ENCODE measurements around the gene FBN1. TPM values are rescaled to one million over a fixed set of nuclear protein-coding genes. Genes with fewer than 3 reads are reported as not detected.

FBN1 gene
- total RNA-seq, 1 donor from 2014 or later = 54.0 TPM

GRCh38 chr15:48627260-48627940, 18.1 kb downstream of the FBN1 start:
- TF ChIP-seq, protein P1, sequence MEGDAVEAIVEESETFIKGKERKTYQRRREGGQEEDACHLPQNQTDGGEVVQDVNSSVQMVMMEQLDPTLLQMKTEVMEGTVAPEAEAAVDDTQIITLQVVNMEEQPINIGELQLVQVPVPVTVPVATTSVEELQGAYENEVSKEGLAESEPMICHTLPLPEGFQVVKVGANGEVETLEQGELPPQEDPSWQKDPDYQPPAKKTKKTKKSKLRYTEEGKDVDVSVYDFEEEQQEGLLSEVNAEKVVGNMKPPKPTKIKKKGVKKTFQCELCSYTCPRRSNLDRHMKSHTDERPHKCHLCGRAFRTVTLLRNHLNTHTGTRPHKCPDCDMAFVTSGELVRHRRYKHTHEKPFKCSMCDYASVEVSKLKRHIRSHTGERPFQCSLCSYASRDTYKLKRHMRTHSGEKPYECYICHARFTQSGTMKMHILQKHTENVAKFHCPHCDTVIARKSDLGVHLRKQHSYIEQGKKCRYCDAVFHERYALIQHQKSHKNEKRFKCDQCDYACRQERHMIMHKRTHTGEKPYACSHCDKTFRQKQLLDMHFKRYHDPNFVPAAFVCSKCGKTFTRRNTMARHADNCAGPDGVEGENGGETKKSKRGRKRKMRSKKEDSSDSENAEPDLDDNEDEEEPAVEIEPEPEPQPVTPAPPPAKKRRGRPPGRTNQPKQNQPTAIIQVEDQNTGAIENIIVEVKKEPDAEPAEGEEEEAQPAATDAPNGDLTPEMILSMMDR (IDR thresholded peaks at IDR 0.05; ENCODE audit: unreplicated experiment) = no peak
- H3K4me3 Mint-ChIP-seq (ENCODE audit: unreplicated experiment) = no peak overlapping the region
- H3K27me3 Mint-ChIP-seq (ENCODE audit: unreplicated experiment) = no peaks in the 10 kb centered on the region
- DNase-seq (ENCODE audit: low spot score) = no peak
- no peaks in the 10 kb centered on the region for H3K9me3 Mint-ChIP-seq (ENCODE audit: unreplicated experiment)
- H3K4me1 Mint-ChIP-seq (ENCODE audit: unreplicated experiment) = no peaks in the 10 kb centered on the region
- H3K36me3 Mint-ChIP-seq (ENCODE audit: low read depth, unreplicated experiment) = no peaks in the 10 kb centered on the region
- H3K27ac Mint-ChIP-seq (ENCODE audit: unreplicated experiment) = no peak overlapping the region

DNA sequence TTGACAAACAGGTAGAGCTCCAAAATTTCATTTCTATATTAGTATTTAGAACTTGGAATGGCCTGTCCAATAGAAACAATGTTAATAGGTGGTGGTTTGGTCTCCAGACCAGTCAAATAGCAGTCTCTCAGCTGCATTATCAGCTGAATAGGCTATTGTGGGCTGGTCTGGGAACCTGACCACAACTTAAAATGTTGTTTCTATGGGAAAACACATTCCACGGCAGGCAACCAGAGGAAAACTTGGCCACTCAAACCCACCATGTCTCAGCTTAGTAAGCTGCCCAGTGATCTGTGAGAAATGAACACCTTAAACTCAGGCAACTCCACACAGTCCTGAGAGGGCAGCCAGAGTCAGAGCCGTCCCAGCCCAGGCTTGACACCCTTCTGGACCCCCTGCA, 20.4 kb downstream of the FBN1 start:
- no peaks in the 10 kb centered on the region for H3K27me3 Mint-ChIP-seq (ENCODE audit: unreplicated experiment)
- H3K36me3 Mint-ChIP-seq (ENCODE audit: low read depth, unreplicated experiment) = no peaks in the 10 kb centered on the region
- DNase-seq (ENCODE audit: low spot score) = no peak
- H3K27ac Mint-ChIP-seq (ENCODE audit: unreplicated experiment) = no peak overlapping the region
- TF ChIP-seq, protein P1 (IDR thresholded peaks at IDR 0.05; ENCODE audit: unreplicated experiment) = no peak
- no peaks in the 10 kb centered on the region for H3K9me3 Mint-ChIP-seq (ENCODE audit: unreplicated experiment)
- H3K4me3 Mint-ChIP-seq (ENCODE audit: unreplicated experiment) = no peak overlapping the region
- H3K4me1 Mint-ChIP-seq (ENCODE audit: unreplicated experiment) = peaks cover 4% of the 10 kb centered on the region

- Mint-ChIP-seq H3K9me3 (ENCODE audit: unreplicated experiment) (no peaks in the 10 kb centered on the region), H3K27me3 (ENCODE audit: unreplicated experiment) (no peaks in the 10 kb centered on the region), H3K36me3 (ENCODE audit: low read depth, unreplicated experiment) (no peaks in the 10 kb centered on the region), H3K4me3 (ENCODE audit: unreplicated experiment) (no peak overlapping the region), H3K27ac (ENCODE audit: unreplicated experiment) (no peak overlapping the region), H3K4me1 (ENCODE audit: unreplicated experiment) (peaks cover 4% of the 10 kb centered on the region)
- TF ChIP-seq, protein P1 (IDR thresholded peaks at IDR 0.05; ENCODE audit: unreplicated experiment) = no peak
- no peak for DNase-seq (ENCODE audit: low spot score)
Observed at GRCh38 chr15:48624700-48625099, 20.8 kb downstream of the FBN1 start.

GRCh38 chr15:48623456-48623855, 22.1 kb downstream of the FBN1 start:
- Mint-ChIP-seq H3K4me3 (ENCODE audit: unreplicated experiment) (no peak overlapping the region), H3K36me3 (ENCODE audit: low read depth, unreplicated experiment) (no peaks in the 10 kb centered on the region), H3K9me3 (ENCODE audit: unreplicated experiment) (no peaks in the 10 kb centered on the region), H3K27me3 (ENCODE audit: unreplicated experiment) (no peaks in the 10 kb centered on the region), H3K4me1 (ENCODE audit: unreplicated experiment) (peaks cover 4% of the 10 kb centered on the region), H3K27ac (ENCODE audit: unreplicated experiment) (no peak overlapping the region)
- TF ChIP-seq, protein P1 (IDR thresholded peaks at IDR 0.05; ENCODE audit: unreplicated experiment) = no peak
- DNase-seq (ENCODE audit: low spot score) = no peak

GRCh38 chr15:48622237-48622636, 23.3 kb downstream of the FBN1 start:
- H3K4me1 Mint-ChIP-seq (ENCODE audit: unreplicated experiment) = peaks cover 4% of the 10 kb centered on the region
- H3K9me3 Mint-ChIP-seq (ENCODE audit: unreplicated experiment) = no peaks in the 10 kb centered on the region
- no peaks in the 10 kb centered on the region for H3K36me3 Mint-ChIP-seq (ENCODE audit: low read depth, unreplicated experiment)
- no peaks in the 10 kb centered on the region for H3K27me3 Mint-ChIP-seq (ENCODE audit: unreplicated experiment)
- no peak for DNase-seq (ENCODE audit: low spot score)
- TF ChIP-seq, protein P1 (IDR thresholded peaks at IDR 0.05; ENCODE audit: unreplicated experiment) = no peak
- H3K27ac Mint-ChIP-seq (ENCODE audit: unreplicated experiment) = no peak overlapping the region
- H3K4me3 Mint-ChIP-seq (ENCODE audit: unreplicated experiment) = no peak overlapping the region
